ENCODE data around the gene KRTDAP.

Gene KRTDAP
- 0 to 0.77 (median 0) reads per million in 17 experiments for total RNA-seq

GRCh38 chr19:35490364-35490763 is at the start of gene KRTDAP:
Gene KRTDAP, minus strand, starts transcription at chr19:35490464. Its CDS starts 22 bp downstream, at chr19:35490442.
- peak in 1 of 4 experiments; percentile 13 for DNase-seq

GRCh38 chr19:35539850-35540249 is 49.6 kb upstream of the KRTDAP start:
- no peak for DNase-seq

GRCh38 chr19:35539314-35539713 is 49.0 kb upstream of the KRTDAP start:
- DNase-seq, result no peak

GRCh38 chr19:35534803-35535480 is 44.7 kb upstream of the KRTDAP start:
- DNase-seq, result no peak

- DNase-seq, result peak; percentile 56 to 71 (median 64)
Measured at GRCh38 chr19:35533822-35534392, 43.6 kb upstream of the KRTDAP start.

GRCh38 chr19:35533201-35533821 is 43.0 kb upstream of the KRTDAP start, which contains the start of gene GAPDHS:
Gene GAPDHS, plus strand, starts transcription at chr19:35533456. Its CDS starts 72 bp downstream, at chr19:35533528.
- DNase-seq, result no peak

- no peak for DNase-seq
Measured at GRCh38 chr19:35531291-35531690, 41.0 kb upstream of the KRTDAP start.

GRCh38 chr19:35529241-35530218 is 39.3 kb upstream of the KRTDAP start:
- no peak for DNase-seq

- peak in 2 of 4 experiments; percentile 7 to 14 for DNase-seq
Measured at GRCh38 chr19:35528218-35529038, 38.2 kb upstream of the KRTDAP start, which contains the start of gene SBSN. Gene SBSN, minus strand, starts transcription at chr19:35528311. Its CDS starts 30 bp downstream, at chr19:35528281.

GRCh38 chr19:35525873-35526272 is 35.6 kb upstream of the KRTDAP start:
- DNase-seq, result no peak

- DNase-seq, result no peak
Measured at GRCh38 chr19:35524181-35524837, 34.0 kb upstream of the KRTDAP start.

- no peak for DNase-seq
Measured at GRCh38 chr19:35522745-35523327, 32.6 kb upstream of the KRTDAP start.

GRCh38 chr19:35521124-35521743 is 31.0 kb upstream of the KRTDAP start:
- no peak for DNase-seq

GRCh38 chr19:35519291-35519690 is 29.0 kb upstream of the KRTDAP start:
- DNase-seq, result no peak

- DNase-seq, result no peak
Measured at GRCh38 chr19:35518313-35518712, 28.0 kb upstream of the KRTDAP start.

GRCh38 chr19:35517342-35517741 is 27.1 kb upstream of the KRTDAP start:
- no peak for DNase-seq

GRCh38 chr19:35516310-35516709 is 26.0 kb upstream of the KRTDAP start:
- no peak for DNase-seq

- DNase-seq, result no peak
Measured at GRCh38 chr19:35514282-35514809, 24.1 kb upstream of the KRTDAP start.

- no peak for DNase-seq
Measured at GRCh38 chr19:35513628-35514281, 23.5 kb upstream of the KRTDAP start, which contains the start of gene DMKN. Gene DMKN, minus strand, starts transcription at chr19:35513649. Its CDS starts 174 bp downstream, at chr19:35513475.
